Ascending aorta (tissue), 2 donors: ENCODE data around the gene FRMD1. TPM values are rescaled to one million over a fixed set of nuclear protein-coding genes. Genes with fewer than 3 reads are reported as not detected.

ENCODE experiments used
- DNase-seq, 2 donors: peaks; one replicate each; pipeline ENCODE4 v3.0.0-alpha.2; 2019; ENCODE audit warnings: low spot score in 2 of 2
- H3K27ac ChIP-seq, 2 donors: fragments of 200-600 bp; sonication (generic); one replicate each; pipeline ENCODE4 v1.5.1; 2016 to 2017; ENCODE audit warnings: mild to moderate bottlenecking in 1 of 2
- H3K27me3 ChIP-seq: fragments of 200-600 bp; sonication (generic); one replicate; pipeline ENCODE4 v1.5.1; 2017
- H3K36me3 ChIP-seq, 2 donors: fragments of 200-600 bp; sonication (generic); one replicate each; pipeline ENCODE4 v1.5.1; 2016
- H3K4me1 ChIP-seq, 2 donors: fragments of 200-600 bp; sonication (generic); one replicate each; pipeline ENCODE4 v1.5.1; 2016 to 2017; ENCODE audit warnings: mild to moderate bottlenecking in 1 of 2
- H3K4me3 ChIP-seq, 2 donors: fragments of 200-600 bp; sonication (generic); one replicate each; pipeline ENCODE4 v1.5.1; 2016 to 2017; ENCODE audit warnings: mild to moderate bottlenecking in 1 of 2
- H3K9me3 ChIP-seq, 2 donors: fragments of 200-600 bp; sonication (generic); one replicate each; pipeline ENCODE4 v1.5.1; 2016
- CTCF ChIP-seq, 3 experiments: fragments of 200-600 bp in 2 of 3; fragments of 450-650 bp in 1 of 3; sonication (generic) in 2 of 3; IDR thresholded peaks; one replicate each; pipeline ENCODE4 v1.5.1; 2016 to 2019; ENCODE audit warnings: antibody characterized with exemption in 3 of 3, mild to moderate bottlenecking in 1 of 3, moderate library complexity in 1 of 3
- intact Hi-C: fragments of 100-400 bp; cut with DNase I; formaldehyde crosslinking; loops from one replicate; pipeline ENCODE4 v1.15.1; 2023
- total RNA-seq: library from RNA; depleted of rRNA; stranded (reverse); fragments of >200 nt; gene quantifications from one replicate; pipeline ENCODE4 v1.1.0, GENCODE V29; 2016

Gene FRMD1
- total RNA-seq, 1 donor from 2014 or later: not detected

DNA sequence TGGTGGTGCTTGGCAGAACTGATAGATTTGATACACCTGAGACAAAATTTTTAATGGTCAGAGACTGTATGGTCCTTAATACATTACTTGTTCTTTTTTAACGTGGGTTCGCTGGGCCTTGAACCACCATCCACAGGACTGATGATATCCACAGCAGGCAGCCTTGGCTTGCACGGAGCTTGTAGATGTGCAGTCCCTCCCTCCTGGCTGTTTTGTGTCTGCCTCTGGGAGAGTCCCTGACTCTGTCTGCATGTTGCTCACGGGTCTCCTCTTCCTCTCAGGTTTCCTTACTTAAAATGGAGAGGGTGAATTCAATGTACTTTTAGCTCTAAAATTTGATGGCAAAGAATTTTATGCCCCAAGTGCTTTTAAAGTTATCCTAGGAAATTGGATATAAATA, 64.0 kb downstream of the FRMD1 start:
- H3K36me3 ChIP-seq: no peaks in the 10 kb centered on the region
- peaks cover 0 to 18% of the 10 kb centered on the region in 2 donors for H3K9me3 ChIP-seq
- TF ChIP-seq CTCF (IDR thresholded peaks at IDR 0.05): no peak
- no peak overlapping the region for H3K27ac ChIP-seq
- DNase-seq: no peak
- no peak overlapping the region for H3K4me3 ChIP-seq
- no peaks in the 10 kb centered on the region for H3K27me3 ChIP-seq
- H3K4me1 ChIP-seq: no peaks in the 10 kb centered on the region
- intact Hi-C loops: no loop called here

GRCh38 chr6:168014428-168014827, 64.6 kb downstream of the FRMD1 start:
- DNase-seq: no peak
- Histone ChIP-seq H3K27ac (no peak overlapping the region), H3K9me3 (peaks cover 0 to 18% of the 10 kb centered on the region in 2 donors), H3K27me3 (no peaks in the 10 kb centered on the region), H3K36me3 (no peaks in the 10 kb centered on the region), H3K4me1 (no peaks in the 10 kb centered on the region), H3K4me3 (no peak overlapping the region)
- intact Hi-C loops: no loop called here
- no peak for TF ChIP-seq CTCF (IDR thresholded peaks at IDR 0.05)

GRCh38 chr6:168013250-168013915, 65.6 kb downstream of the FRMD1 start:
- no peak overlapping the region for H3K27ac ChIP-seq
- no peaks in the 10 kb centered on the region for H3K4me1 ChIP-seq
- no peak for DNase-seq
- no peak overlapping the region for H3K4me3 ChIP-seq
- peaks cover 0 to 20% of the 10 kb centered on the region in 2 donors for H3K9me3 ChIP-seq
- H3K36me3 ChIP-seq: no peaks in the 10 kb centered on the region
- TF ChIP-seq CTCF (IDR thresholded peaks at IDR 0.05): no peak
- intact Hi-C loops: no loop called here
- H3K27me3 ChIP-seq: no peaks in the 10 kb centered on the region

GRCh38 chr6:168012431-168013249, 66.4 kb downstream of the FRMD1 start:
- Histone ChIP-seq H3K4me1 (no peaks in the 10 kb centered on the region), H3K27ac (no peak overlapping the region), H3K4me3 (no peak overlapping the region), H3K27me3 (no peaks in the 10 kb centered on the region), H3K36me3 (no peaks in the 10 kb centered on the region), H3K9me3 (peaks cover 0 to 26% of the 10 kb centered on the region in 2 donors)
- DNase-seq: no peak
- no peak for TF ChIP-seq CTCF (IDR thresholded peaks at IDR 0.05)
- intact Hi-C loops: no loop called here

DNA sequence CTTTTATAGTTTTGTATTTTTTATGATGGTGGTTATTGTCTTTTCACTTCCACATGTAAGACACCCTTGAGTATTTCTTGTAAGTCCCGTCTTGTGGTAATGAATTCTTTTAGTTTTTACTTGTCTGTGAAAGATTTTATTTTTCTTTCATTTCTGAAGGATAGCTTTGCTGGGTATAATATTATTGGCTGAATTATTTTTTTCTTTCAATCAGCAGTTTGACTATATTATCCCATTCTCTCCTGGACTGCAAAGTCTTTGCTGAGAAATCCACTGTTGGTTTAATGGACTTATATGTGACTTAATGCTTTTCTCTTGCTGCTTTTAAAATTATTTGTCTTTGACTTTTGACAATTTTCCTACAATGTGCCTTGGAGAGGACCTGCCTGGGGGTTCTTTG, 67.7 kb downstream of the FRMD1 start:
- Histone ChIP-seq H3K27ac (no peak overlapping the region), H3K4me3 (no peak overlapping the region), H3K4me1 (no peaks in the 10 kb centered on the region), H3K27me3 (no peaks in the 10 kb centered on the region), H3K9me3 (peaks cover 0 to 26% of the 10 kb centered on the region in 2 donors), H3K36me3 (no peaks in the 10 kb centered on the region)
- no peak for DNase-seq
- no peak for TF ChIP-seq CTCF (IDR thresholded peaks at IDR 0.05)
- intact Hi-C loops: no loop called here
